ENCODE results near the gene SLC7A11.
"Not testable (repeated sequence)": the region's sequence is repeated elsewhere in the genome, so short reads cannot be mapped to it uniquely, and the experiment has no call there.

The SLC7A11 gene

DNA sequence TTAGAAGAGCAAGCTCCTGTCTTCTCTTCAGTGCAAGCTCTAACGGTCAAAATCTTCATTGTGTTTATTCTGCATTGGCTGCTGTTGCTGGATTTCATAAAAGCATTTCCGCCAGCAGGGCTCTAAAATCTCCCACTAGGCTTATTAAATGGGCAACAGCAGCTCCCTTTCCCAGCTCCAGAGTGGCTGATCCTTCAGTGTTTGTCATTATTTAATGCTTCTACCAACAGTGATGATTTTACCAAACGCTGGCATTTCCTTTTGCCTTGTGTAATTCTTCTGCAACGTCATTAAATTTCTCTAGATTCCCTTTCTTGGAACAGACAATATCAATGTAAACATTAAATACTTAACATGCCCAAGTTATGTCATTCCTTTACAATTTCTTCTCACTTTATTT, 20.1 kb downstream of the SLC7A11 start:
- DNase-seq, result peak in 4 of 42 donors; percentile 10 to 37 (median 16)
- intact Hi-C loops (cut with DNase I), result no loop called here

DNA sequence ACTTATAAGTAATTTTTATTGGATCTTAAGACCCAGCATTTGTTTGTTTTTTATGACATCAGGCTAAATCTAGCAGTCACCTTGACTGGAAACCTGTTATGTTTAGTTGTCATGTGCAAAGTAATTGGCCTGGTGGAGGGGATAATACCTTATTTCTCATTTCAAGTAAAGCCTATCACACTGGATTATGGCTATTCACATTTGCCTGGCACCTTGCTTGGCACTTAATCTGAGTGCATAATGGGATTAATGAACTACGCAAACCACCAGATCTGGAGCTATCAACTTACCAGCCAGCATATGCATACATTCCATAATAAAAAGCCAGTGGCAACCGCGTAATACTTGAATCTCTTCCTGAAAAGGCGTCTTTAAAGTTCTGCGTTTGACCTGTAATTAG, 23.2 kb downstream of the SLC7A11 start:
- no peak for DNase-seq
- intact Hi-C loops (cut with DNase I), result no loop called here

DNA sequence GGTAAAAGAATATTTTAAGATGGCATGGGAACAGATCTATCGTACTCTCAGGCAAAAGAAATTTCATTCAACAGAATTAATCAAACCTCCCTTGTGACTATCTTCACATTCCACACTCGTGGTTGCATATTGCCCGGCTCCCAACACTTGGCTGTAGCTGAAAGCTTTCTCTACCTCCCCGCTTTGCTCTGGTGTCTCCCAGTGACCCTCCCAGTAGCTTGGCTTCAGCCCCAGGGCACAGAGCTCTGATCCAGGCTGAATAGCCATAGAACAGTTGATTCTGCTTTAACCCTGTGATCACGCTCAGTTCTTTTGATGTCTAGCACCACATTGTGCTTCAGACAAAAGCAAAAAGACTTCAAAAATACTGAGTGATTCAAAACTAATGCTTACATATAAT, 24.6 kb downstream of the SLC7A11 start:
- peak in 32 of 42 donors; percentile 4 to 71 (median 36) for DNase-seq
- intact Hi-C loops (cut with DNase I), result no loop called here

DNA sequence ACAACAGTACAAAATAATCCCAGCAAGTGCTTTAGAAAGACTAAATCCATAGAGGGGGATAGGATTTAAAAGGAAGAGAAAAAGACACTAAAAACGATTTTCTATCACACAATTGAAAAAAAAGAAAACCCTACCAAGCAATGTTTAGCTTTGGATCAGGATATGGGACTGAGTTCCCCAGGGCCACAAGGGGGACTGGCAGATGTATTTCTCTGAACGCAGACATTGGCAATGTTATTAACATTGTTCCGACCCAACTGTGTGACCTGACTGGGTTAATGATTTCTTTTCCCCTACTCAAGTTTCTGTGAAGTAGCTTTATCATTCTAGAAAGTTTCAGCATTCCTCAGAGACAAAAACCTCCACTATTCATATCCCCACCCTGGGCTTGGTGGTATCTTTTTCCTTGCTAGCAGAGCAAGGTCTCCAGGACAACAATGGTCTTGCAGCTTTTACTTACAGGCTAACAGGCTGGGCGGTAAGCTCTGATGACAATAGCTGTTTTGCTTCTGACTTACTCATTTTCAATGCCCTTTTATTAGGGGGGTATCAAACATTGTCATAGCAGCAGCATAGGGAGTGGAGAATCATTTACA, 25.8 kb downstream of the SLC7A11 start:
- intact Hi-C loops (cut with DNase I), result no loop called here
- DNase-seq, result no peak

DNA sequence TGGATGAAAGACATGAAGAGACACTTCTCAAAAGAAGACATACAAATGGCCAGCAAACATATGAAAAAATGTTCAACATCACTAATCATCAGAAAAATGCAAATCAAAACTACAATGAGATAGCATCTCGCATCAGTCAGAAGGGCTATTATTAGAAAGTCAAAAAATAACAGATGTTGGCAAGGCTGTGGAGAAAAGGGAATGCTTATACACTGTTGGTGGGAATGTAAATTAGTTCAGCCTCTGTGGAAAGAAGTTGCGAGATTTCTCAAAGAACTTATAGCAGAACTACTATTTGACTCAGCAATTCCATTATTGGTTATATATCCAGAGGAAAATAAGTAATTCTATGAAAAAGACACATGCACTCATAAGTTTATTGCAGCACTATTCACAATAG, 31.6 kb downstream of the SLC7A11 start:
- intact Hi-C loops (cut with DNase I); DNase-seq: not testable (repeated sequence)

DNA sequence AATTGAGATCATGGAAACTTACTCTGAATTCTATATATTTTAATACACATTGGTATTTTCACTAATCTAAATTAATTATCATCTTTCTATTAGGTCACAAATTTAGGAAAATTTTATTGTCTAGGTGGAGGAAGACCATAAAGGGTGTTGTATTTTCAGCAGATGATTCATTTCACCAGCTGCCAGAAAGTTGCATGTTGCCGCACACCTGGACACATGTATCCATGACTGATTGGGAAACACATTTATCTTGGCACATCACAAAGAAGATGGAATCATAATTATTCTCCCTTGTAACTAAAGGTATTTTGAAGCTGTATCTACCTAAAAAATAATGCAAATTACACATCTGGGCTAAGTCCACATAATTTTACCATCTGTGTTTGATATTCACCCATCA, 33.1 kb downstream of the SLC7A11 start:
- DNase-seq, result no peak
- intact Hi-C loops (cut with DNase I), result no loop called here

DNA sequence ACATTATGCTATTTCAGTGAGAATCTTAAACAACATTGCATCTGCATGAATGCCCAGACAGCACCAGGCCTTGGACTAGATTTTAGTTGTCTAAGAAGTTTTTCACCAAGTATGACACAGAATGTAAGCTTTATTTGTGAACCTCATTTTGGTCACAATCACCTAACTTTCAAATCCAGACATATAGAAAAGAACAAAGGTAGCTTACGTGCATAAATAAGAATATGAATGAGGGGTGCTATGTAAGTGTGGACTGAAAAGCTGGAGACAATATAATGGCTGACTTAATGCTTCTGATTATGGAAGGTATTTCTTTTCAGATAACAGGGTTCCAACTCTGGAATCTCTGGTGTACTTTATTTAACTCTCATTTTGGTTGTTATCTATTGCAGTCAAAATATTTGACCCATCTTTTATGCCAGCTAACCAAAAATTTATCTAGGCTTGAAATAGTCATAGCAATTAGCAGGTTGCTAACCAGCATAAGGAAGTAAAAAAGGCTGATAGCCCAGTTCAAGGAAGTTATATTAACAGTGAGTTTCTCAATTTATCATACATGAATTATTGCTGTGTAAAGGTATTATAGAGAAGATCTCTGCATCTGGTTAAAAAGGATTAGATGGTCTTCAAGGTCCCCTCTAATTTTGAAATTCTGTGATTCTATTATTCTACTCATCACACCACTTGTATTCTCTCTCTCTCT, 36.5 kb downstream of the SLC7A11 start:
- intact Hi-C loops (cut with DNase I), result no loop called here
- DNase-seq, result no peak

DNA sequence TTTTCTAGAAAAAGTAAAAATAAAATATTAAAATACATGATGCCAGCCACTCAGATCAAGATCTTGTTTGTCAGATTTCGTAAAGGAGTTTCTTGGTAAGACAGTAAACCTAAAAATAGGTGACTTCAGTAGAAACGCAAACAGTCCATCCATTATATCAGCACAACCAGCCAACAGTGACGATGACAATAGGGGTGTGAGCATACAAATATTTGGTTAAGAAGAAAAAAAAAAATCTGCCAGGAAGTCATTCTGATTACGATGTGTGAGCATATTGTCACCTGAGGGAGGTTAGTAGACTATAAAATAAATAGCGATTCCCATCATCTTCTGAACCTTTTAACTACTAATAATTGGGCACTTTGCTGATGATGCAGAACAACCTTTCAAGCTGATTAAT, 37.6 kb downstream of the SLC7A11 start:
- intact Hi-C loops (cut with DNase I), result no loop called here
- DNase-seq, result no peak

DNA sequence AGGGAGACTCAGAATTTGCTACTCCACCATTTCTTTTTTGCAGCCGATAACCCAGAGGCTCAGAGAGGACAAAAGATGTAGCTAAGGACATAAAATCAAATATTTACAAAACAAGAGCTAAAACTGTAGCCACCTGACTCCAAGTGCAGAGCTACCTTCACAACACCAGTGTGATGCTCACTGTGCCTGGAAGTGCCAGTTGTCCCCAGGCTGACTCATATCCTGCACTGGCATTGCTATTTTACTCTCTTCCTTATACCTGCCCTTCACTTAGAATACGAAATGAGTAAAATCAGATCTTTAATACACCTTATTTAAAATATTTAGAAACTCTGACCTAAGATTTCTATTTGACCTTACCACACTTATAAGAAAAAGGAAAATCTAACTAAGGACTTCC, 39.5 kb downstream of the SLC7A11 start:
- DNase-seq, result no peak
- intact Hi-C loops (cut with DNase I), result no loop called here

DNA sequence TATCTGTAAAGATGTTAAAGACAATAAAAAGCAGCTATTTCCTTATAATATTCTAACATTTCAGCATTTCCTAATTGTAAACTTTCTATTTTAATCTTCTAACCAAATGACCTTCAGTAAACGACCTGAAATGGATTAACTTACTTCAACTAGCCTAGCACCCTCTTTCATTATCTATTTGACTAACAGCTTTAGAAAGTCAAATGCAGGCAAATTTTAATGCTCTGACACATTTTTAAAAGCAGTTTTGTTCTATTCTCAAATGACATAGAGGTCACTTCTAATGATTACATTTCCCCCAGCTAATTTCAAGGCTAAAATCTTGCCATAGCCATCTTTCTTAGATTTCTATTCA, 41.9 kb downstream of the SLC7A11 start:
- intact Hi-C loops (cut with DNase I), result no loop called here
- no peak for DNase-seq

DNA sequence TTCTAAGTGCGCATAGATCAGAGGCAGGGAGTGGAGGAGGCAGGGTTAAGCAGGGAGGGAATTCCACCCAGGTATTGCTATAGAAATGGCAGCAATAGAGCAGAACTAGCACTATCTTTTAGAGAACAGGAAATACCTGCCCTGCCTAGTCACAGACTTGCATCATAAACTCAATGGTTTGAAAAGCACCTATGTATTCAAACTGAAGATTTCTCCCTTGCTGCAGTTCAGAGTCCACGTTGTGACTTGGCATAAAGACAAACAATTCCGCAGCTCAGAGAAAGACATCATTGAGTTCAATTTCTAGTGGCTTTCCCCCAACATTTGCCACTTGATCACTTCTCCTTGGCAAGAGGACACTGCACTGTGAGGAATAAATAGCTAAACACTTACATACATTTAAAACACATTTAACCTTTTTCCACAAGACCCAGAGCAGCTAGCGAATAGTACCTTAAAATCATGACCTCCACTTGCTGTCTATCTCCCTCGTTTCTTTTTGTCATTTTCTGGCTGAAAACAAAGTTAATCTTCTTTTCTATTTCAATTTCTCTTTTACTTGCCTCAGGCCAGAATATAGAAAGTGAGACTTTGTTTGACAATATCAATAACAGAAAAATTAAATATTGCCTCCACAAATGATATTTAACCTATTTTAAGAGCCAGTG, 42.4 kb downstream of the SLC7A11 start:
- intact Hi-C loops (cut with DNase I), result no loop called here
- peak in 5 of 42 donors; percentile 10 to 35 (median 12) for DNase-seq

DNA sequence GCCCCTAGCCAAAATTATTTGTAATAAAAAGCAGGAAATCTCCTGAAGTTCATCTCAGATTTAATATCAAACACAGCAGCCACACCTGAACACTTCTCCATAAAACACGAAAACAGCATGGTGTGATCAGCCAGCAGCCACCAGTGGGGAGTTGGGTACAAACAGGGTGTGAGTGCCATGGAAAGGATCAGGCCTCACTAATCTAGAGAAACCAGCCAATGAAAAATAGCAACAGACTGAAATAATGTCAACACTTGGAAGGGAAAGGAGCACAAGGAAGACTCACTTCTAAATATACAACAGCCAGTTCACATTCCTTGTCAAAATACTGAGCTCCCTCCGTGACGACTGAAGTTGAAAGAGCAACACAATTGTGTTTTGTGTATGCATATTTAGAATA, 46.0 kb downstream of the SLC7A11 start:
- intact Hi-C loops (cut with DNase I), result no loop called here

DNA sequence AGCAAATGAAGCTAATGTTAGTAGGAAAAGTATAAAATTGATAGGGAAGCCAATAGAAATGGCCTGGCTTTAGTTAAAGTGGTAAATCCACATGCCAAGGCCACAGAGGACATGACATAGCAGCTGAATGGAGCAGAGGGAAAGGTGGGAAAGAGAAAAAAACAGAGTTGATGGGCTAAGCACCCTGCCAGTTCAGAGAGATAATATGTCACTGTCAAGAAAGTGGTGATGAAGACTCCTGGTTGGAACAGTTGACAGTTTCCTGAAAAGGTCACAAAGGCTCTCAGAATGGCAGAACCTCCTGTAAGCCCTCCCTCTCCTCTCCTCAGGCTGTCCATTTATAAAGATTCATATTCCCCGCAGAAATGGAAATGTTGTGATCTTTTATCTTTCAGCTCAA, 48.2 kb downstream of the SLC7A11 start:
- intact Hi-C loops (cut with DNase I), result no loop called here
- DNase-seq, result no peak

More for the DNA sequence above, 46.0 kb downstream of the SLC7A11 start:
- no peak for DNase-seq

DNA sequence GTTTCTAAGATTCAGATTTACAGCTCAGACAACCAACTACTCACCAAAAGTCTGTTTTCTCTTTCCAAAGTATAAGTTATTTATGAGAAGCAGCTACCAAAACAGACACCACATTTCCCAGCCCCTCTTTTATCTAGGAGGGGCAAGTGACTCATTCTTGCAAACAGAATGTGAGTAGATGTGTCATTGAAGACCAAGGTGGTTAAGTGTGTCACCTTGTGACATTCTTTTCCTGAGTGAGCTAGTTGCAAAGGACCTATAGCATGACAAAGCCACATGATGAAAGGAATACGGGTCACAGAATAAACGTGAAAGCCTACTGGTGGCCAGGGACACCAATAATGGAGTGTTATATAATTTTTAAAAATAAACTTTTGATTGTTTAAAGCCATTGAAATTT, 50.0 kb downstream of the SLC7A11 start:
- intact Hi-C loops (cut with DNase I), result no loop called here
- DNase-seq, result no peak

DNA sequence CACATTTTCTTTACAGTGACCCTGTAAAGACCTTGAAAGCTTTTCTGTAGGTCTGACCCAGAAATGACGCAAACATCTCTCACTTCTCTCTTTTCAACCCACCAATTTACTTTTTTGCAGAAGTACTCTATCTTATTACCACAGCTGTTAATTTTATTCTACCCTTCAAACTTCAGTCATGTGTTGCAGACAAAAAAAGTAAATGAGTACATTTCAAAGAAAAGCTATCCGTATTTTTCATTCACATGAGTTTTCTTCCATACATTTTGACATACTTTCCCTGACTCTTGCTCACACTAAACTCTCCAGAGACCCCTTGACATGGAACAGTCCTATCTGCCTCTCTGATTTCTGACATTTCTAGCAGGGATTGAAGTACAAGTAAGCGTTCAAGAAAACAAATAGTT, 51.7 kb downstream of the SLC7A11 start:
- DNase-seq, result no peak
- intact Hi-C loops (cut with DNase I), result no loop called here

DNA sequence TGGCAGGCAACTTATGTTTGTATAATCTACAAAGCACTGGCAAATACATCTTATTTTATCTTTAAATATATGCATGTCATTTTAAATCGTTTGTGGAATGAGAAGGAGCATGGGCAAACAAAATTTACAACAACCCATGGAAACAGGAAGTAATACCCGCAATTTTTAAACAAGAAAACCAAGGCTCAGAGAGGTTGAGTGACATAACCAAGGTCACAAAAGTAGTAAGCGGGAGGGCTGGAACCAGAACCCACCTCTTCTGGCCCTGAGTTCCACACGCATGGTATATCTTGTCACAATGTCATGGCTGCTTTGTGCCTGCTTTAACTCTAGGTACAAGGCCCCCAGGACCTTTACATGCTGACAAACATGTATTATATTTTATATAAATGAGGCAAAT, 52.9 kb downstream of the SLC7A11 start:
- no peak for DNase-seq
- intact Hi-C loops (cut with DNase I), result loop anchor here (5.0 kb wide), 1 partner anchor 152 kb away; no protein-coding TSS in a partner anchor

DNA sequence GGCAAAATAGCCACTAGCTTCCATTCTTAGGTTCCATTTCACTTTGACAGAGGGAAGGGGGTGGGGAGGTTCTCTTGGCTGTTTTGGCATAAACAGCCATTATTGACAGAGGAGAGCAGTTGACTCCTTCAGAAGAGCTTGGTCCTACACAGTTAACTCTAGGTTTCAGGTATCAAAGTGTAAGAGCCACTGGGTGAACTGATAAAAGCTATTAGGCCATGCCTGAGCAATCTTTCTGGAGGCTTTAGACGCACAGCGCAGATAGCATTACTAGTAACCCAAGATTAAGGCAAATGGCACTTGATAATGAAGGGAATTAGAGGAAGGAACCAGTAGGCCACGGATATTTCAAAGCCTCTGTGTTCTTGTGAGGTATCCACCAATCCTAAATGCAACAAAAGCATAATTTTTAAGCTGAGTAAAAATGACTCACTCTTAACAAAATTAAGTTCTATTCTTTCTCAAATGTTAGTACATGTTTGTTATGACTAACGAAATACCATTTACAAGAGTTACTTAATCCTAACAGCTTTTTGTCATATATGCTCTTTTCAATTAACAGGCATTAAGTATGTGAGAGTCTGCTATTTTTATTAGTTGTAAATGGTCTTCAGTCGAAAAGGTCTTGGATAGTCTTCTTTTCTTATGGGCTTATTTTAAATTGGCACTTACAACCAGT, 53.6 kb downstream of the SLC7A11 start:
- intact Hi-C loops (cut with DNase I), result loop anchor here (5.0 kb wide), 1 partner anchor 151 kb away; no protein-coding TSS in a partner anchor
- DNase-seq, result no peak

DNA sequence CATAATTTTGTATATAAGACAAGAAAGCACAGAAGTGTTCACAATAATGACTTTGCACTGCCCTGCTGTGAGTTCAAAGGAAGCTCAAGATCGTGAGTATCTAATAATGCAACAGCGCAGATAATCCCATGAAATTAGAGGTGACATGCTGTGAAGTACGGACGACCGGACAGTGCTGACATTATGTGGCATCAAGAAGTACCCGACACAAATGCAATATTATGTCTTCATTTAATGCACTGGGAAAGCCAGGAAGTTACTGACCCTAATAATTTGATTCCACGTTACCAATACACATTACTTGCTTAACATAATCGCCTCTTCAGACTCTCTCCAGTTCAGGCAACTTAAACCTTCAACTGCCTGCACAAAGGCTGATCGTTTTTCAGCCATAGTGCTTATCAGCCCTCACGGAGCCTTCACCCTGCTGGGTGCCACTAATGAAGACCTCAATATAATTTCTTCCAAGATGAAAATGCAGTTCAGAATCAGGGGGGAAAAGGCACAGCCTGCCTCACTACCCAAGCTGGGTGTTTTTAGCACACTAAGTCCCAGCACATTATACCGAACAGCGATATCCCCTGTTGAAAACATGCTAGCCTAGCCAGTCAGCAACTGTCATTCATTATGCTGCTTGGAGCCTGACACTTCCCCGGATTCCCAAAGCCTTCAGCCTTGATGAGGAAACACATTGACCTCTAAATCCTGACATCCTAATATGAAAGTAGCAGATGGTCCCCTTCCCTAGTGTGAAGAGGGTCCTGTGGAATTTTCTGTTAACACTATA, 56.1 kb downstream of the SLC7A11 start:
- intact Hi-C loops (cut with DNase I), result loop anchor here (5.0 kb wide), 1 partner anchor 149 kb away; no protein-coding TSS in a partner anchor
- no peak for DNase-seq

DNA sequence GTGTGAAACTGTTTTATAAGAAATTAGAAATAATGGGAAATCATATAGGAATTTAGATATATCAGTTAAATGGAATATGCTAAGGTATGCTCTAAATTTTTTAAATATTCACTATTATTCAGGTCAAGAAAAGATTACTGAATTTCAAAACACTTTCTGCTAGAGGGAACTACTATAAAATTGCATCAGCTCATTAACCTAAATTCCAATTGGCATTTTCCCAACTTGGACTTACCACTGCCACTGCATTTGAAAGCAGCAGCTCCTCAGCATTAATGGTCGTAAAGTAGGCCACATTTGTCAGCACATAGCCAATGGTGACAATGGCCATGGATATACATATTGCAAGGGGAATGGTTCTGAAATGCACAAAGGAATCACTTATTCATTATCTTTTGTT, 57.3 kb downstream of the SLC7A11 start:
- intact Hi-C loops (cut with DNase I), result loop anchor here (5.0 kb wide), 1 partner anchor 148 kb away; no protein-coding TSS in a partner anchor

More for the DNA sequence above, 57.3 kb downstream of the SLC7A11 start:
- no peak for DNase-seq
